ENCODE results near the gene CAPRIN2. TPM values are rescaled to one million over a fixed set of nuclear protein-coding genes. Genes with fewer than 3 reads are reported as not detected.

CAPRIN2 gene
- polyA plus RNA-seq, 1 experiment: 15.6 TPM

DNA sequence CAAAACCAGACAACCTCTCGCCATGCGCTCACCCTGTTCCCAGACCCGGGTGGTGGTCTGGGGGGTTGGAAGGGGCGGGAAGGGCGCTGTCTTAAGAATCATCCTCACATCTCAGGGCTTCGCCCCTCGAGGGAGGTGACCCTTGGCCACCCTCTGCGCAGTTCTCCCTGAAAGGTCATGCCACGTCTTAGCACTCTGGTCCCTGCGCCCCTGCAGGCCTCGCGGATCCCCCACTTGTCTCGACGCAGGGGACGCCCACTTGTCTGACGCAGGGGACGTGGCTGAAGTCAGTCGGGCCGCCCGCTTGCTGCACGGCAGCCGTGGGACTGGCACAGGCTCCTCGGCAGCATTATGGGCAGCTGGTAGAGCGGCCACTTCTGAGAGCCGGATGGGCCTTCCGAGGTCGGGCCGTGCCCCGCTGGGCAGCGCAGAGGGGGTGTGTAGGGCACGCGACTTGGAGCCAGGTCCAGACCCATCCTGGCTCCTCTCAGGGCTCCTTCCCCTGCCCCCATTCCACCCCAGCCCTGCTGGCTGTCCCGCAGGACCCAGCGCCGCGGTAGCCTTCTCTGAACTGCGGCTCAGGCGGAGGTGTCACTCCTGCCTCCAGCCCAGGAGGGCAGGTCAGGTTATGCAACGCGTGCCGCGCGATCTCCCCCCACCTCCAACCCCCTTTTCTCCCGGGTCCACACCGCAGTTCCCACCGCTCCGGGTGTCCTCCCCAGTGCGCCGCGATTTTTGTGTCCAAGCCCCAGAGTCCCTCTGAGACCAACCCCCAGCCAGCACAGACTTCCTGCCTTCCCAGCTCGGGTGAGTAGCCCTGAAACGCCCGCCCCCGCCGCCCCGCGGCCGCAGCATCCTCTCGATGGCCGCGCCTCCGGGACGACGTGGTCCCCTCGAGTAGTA is 40.9 kb upstream of the CAPRIN2 start:
- TF ChIP-seq, protein P1, sequence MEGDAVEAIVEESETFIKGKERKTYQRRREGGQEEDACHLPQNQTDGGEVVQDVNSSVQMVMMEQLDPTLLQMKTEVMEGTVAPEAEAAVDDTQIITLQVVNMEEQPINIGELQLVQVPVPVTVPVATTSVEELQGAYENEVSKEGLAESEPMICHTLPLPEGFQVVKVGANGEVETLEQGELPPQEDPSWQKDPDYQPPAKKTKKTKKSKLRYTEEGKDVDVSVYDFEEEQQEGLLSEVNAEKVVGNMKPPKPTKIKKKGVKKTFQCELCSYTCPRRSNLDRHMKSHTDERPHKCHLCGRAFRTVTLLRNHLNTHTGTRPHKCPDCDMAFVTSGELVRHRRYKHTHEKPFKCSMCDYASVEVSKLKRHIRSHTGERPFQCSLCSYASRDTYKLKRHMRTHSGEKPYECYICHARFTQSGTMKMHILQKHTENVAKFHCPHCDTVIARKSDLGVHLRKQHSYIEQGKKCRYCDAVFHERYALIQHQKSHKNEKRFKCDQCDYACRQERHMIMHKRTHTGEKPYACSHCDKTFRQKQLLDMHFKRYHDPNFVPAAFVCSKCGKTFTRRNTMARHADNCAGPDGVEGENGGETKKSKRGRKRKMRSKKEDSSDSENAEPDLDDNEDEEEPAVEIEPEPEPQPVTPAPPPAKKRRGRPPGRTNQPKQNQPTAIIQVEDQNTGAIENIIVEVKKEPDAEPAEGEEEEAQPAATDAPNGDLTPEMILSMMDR (IDR thresholded peaks at IDR 0.05; ENCODE audit: low read depth, low read length): peak; percentile 10; the same call in 1 of the 2 replicates
- Histone ChIP-seq H3K27ac (ENCODE audit: low read depth, low read length) (peak overlapping the region; percentile 96), H3K27me3 (ENCODE audit: control insufficient read depth, insufficient read depth, low read length) (no peaks in the 10 kb centered on the region), H3K9me3 (ENCODE audit: control insufficient read depth, insufficient read depth, low read length) (no peaks in the 10 kb centered on the region; the same call in 1 of the 2 replicates), H3K4me3 (ENCODE audit: low read depth, low read length) (peak overlapping the region; percentile 77)
- ChIA-PET CTCF (interaction anchor here (0.5 to 3.0 kb wide), 5 partner anchors 12 to 1481 kb away, joined by 3 to 16 read pairs (median 5); no protein-coding TSS in a partner anchor), POLR2A (interaction anchor here (0.6 to 2.1 kb wide), 8 partner anchors 10 to 1460 kb away, joined by 3 to 15 read pairs (median 7); partner anchors contain the start of genes CAPRIN2 and IPO8)
- DNase-seq (ENCODE audit: low read depth, low spot score): no peak

DNA sequence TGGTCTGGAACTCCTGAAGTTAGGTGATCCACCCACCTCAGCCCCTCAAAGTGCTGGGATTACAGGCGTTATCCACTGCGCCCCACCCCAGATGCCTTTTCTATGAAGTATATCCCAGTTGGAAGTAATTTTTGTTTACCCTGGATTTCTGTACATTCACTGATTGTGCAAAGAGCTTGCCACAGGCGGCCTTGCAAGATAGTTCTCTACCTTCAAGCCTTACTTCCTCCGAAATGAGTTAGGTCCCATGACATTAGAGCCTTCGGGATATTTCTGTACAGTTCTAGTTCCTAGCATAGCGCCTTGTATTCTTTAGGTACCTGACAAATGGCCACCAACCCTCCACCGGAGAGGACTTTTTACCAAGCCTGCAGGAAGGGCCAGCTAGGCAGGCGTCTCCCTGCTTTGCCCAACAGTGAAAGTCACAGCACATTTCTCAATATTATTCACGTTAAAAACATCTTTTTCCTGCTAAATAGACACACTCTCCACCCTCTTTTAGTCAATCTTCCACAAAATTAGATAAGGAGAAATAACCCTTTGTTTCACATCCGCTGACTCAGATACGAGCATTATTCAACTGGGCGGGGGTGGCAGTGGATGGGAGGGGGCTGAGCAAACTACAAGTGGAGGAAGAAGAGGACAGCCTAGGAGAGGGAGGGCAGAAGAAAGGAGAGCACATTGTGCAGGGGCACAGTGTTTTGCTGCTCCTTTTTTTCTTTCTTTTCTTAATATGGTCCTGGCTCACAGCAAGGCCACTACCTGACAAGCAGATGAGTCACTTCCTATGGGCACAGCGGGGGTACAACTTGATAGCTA is 40.0 kb upstream of the CAPRIN2 start:
- Histone ChIP-seq H3K27me3 (ENCODE audit: control insufficient read depth, insufficient read depth, low read length) (no peaks in the 10 kb centered on the region), H3K4me3 (ENCODE audit: low read depth, low read length) (peak overlapping the region; percentile 77), H3K9me3 (ENCODE audit: control insufficient read depth, insufficient read depth, low read length) (no peaks in the 10 kb centered on the region; the same call in 1 of the 2 replicates), H3K27ac (ENCODE audit: low read depth, low read length) (peak overlapping the region; percentile 96)
- CTCF ChIA-PET: interaction anchor here (3.0 kb wide), 1 partner anchor 13 kb away, joined by 16 read pairs; no protein-coding TSS in a partner anchor
- DNase-seq (ENCODE audit: low read depth, low spot score): no peak
- POLR2A ChIA-PET: interaction anchor here (0.6 to 2.1 kb wide), 2 partner anchors 40 to 41 kb away, joined by 3 to 15 read pairs; partner anchors contain the start of gene CAPRIN2
- TF ChIP-seq, protein P1 (IDR thresholded peaks at IDR 0.05; ENCODE audit: low read depth, low read length): no peak

DNA sequence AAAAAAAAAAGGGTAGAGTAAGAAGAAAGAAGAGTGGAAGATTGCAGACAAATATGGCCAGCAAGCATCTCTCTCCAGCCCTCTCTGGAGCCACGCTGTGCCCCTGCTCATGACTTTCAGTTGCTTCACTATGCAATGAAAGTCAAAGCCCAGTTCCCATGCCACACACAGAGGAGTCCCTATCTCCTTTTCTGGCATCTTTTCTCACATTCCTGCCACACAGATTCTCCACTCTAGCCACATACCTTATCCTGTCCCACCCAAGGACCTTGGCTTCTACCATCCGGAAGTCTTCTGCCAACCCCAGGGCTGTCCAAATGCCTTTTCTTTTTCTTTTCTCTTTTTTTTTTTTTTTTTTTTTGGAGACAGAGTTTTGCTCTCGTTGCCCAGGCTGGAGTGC is 39.3 kb upstream of the CAPRIN2 start:
- H3K9me3 ChIP-seq (ENCODE audit: control insufficient read depth, insufficient read depth, low read length): no peaks in the 10 kb centered on the region; the same call in 1 of the 2 replicates
- ChIA-PET POLR2A (interaction anchor here (0.6 kb wide), 1 partner anchor 40 kb away, joined by 3 read pairs; no protein-coding TSS in a partner anchor), CTCF (no interaction called here)
- H3K4me3 ChIP-seq (ENCODE audit: low read depth, low read length): no peak overlapping the region
- H3K27me3 ChIP-seq (ENCODE audit: control insufficient read depth, insufficient read depth, low read length): no peaks in the 10 kb centered on the region
- H3K27ac ChIP-seq (ENCODE audit: low read depth, low read length): peak overlapping the region; percentile 96
- TF ChIP-seq, protein P1 (IDR thresholded peaks at IDR 0.05; ENCODE audit: low read depth, low read length): no peak
- no peak for DNase-seq (ENCODE audit: low read depth, low spot score)

DNA sequence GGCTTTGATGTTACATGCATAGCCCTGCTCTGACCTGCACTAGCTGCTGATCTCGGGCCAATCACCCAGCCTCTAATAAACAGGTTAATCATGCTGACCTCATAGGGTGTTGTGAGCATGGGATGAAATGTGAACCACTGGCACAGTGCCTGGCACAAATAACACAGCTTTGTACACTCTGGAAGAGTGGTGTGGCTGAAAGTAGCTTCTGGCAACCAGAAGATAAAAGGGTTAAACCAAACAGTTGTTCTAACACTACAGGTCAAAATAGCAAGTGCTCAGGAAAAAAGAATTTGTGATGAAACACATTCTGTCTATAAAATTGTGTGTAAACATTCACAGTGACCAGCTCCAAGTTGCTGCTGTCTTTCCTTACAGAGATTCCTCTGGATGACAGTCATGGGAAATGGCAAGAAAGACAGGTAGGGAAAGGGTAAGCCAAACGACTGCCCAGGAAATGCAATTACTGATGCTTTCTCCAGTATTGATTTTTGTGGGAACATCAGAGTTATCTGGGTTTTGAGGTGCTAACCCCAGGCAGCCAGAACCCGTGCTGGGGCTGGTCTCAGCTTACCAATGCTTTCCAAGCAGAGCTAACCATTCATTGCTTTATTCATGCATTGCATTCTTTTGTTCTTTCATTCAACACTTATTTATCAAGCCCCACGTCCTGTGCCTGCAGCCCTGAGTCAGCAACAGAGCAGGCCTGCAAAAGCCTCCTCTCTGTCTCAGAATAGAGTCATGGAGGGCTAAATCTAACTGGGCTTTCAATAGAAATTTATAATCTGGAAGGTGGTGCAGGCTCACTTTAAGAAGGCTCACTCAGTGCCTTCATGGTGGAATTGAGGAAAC is 38.1 kb upstream of the CAPRIN2 start:
- Histone ChIP-seq H3K27me3 (ENCODE audit: control insufficient read depth, insufficient read depth, low read length) (no peaks in the 10 kb centered on the region), H3K9me3 (ENCODE audit: control insufficient read depth, insufficient read depth, low read length) (no peaks in the 10 kb centered on the region; the same call in 1 of the 2 replicates), H3K27ac (ENCODE audit: low read depth, low read length) (peak overlapping the region; percentile 75), H3K4me3 (ENCODE audit: low read depth, low read length) (no peak overlapping the region)
- ChIA-PET CTCF (interaction anchor here (0.6 to 1.3 kb wide), 6 partner anchors 38 to 1667 kb away, joined by 3 to 8 read pairs (median 4); partner anchors contain the start of genes CAPRIN2 and IPO8), POLR2A (interaction anchor here (0.8 kb wide), 1 partner anchor 74 kb away, joined by 3 read pairs; no protein-coding TSS in a partner anchor)
- TF ChIP-seq, protein P1 (IDR thresholded peaks at IDR 0.05; ENCODE audit: low read depth, low read length): no peak
- no peak for DNase-seq (ENCODE audit: low read depth, low spot score)

Data from AG04450 (cell line).